SK-N-MC (cell line): ENCODE measurements around the gene PSD4.

Experiments
- DNase-seq: peaks from one replicate; pipeline ENCODE4 v3.0.0-alpha.2; 2011; ENCODE audit warnings: low read depth, low spot score
- H3K27ac ChIP-seq: fragments of 200-600 bp; sonication (generic); 2 replicates; pipeline ENCODE4 v1.5.1; 2016; ENCODE audit warnings: mixed run types
- H3K36me3 ChIP-seq: fragments of 200-600 bp; sonication (generic); 2 replicates; pipeline ENCODE4 v1.6.1; 2017; ENCODE audit warnings: antibody characterized with exemption, low read length, mixed read lengths; ENCODE audit not compliant: insufficient read depth
- H3K4me3 ChIP-seq: fragments of 200-600 bp; sonication (generic); 2 replicates; pipeline ENCODE4 v1.5.1; 2016
- H3K9ac ChIP-seq: fragments of 200-600 bp; sonication (generic); 2 replicates; pipeline ENCODE4 v1.8.0; 2017; ENCODE audit warnings: mixed run types, mixed read lengths; ENCODE audit not compliant: insufficient read length
- H3K9me3 ChIP-seq: fragments of 200-600 bp; sonication (generic); 2 replicates; pipeline ENCODE4 v1.6.1; 2017; ENCODE audit warnings: low read depth, mild to moderate bottlenecking, antibody characterized with exemption, low read length, moderate library complexity, mixed read lengths
- EZH2 ChIP-seq: fragments of 200-600 bp; sonication (generic); IDR thresholded peaks from one replicate; pipeline ENCODE4 v1.6.1; 2017; ENCODE audit warnings: antibody characterized with exemption
- FOXP2 ChIP-seq: optimal IDR thresholded peaks from 2 replicates; pipeline ENCODE3; 2011; ENCODE audit warnings: mild to moderate bottlenecking, moderate library complexity; ENCODE audit not compliant: insufficient read depth; ENCODE audit errors: extremely low read length, control extremely low read depth
- POLR2AphosphoS5 ChIP-seq: IDR thresholded peaks from 2 replicates; pipeline ENCODE4 v1.6.1; 2012; ENCODE audit warnings: mild to moderate bottlenecking, low read depth, low read length, borderline replicate concordance

Gene PSD4

GRCh38 chr2:113164215-113164929 lies 9.4 kb upstream of the PSD4 start:
- DNase-seq, result no peak
- no peaks in the 10 kb centered on the region for H3K36me3 ChIP-seq
- TF ChIP-seq EZH2, result no peak
- TF ChIP-seq FOXP2, result no peak
- no peak for TF ChIP-seq POLR2AphosphoS5
- no peaks in the 10 kb centered on the region for H3K9me3 ChIP-seq
- H3K27ac ChIP-seq, result no peak overlapping the region
- H3K4me3 ChIP-seq, result no peak overlapping the region
- H3K9ac ChIP-seq, result no peak overlapping the region

GRCh38 chr2:113164930-113165585 lies 8.7 kb upstream of the PSD4 start:
- Histone ChIP-seq H3K9me3 (no peaks in the 10 kb centered on the region), H3K36me3 (no peaks in the 10 kb centered on the region), H3K27ac (no peak overlapping the region), H3K9ac (no peak overlapping the region), H3K4me3 (no peak overlapping the region)
- TF ChIP-seq FOXP2 (no peak), EZH2 (no peak), POLR2AphosphoS5 (no peak)
- DNase-seq, result no peak

- Histone ChIP-seq H3K36me3 (no peaks in the 10 kb centered on the region), H3K27ac (no peak overlapping the region), H3K4me3 (no peak overlapping the region), H3K9me3 (no peaks in the 10 kb centered on the region), H3K9ac (no peak overlapping the region)
- no peak for DNase-seq
- TF ChIP-seq FOXP2 (no peak), POLR2AphosphoS5 (no peak), EZH2 (no peak)
Observed at GRCh38 chr2:113166187-113166645, 7.6 kb upstream of the PSD4 start.

- Histone ChIP-seq H3K36me3 (no peaks in the 10 kb centered on the region), H3K27ac (no peak overlapping the region), H3K9ac (no peak overlapping the region), H3K4me3 (no peak overlapping the region), H3K9me3 (no peaks in the 10 kb centered on the region)
- no peak for TF ChIP-seq POLR2AphosphoS5
- TF ChIP-seq FOXP2, result no peak
- TF ChIP-seq EZH2, result no peak
- DNase-seq, result no peak
Observed at GRCh38 chr2:113167115-113167932, 6.4 kb upstream of the PSD4 start.

GRCh38 chr2:113167962-113168340 lies 5.8 kb upstream of the PSD4 start:
- no peaks in the 10 kb centered on the region for H3K36me3 ChIP-seq
- no peak overlapping the region for H3K9ac ChIP-seq
- H3K9me3 ChIP-seq, result no peaks in the 10 kb centered on the region
- no peak for TF ChIP-seq EZH2
- TF ChIP-seq FOXP2, result no peak
- TF ChIP-seq POLR2AphosphoS5, result no peak
- no peak overlapping the region for H3K4me3 ChIP-seq
- DNase-seq, result no peak
- H3K27ac ChIP-seq, result no peak overlapping the region

- H3K27ac ChIP-seq, result no peak overlapping the region
- DNase-seq, result no peak
- TF ChIP-seq POLR2AphosphoS5, result no peak
- TF ChIP-seq FOXP2, result no peak
- no peak for TF ChIP-seq EZH2
- no peak overlapping the region for H3K4me3 ChIP-seq
- no peaks in the 10 kb centered on the region for H3K36me3 ChIP-seq
- no peak overlapping the region for H3K9ac ChIP-seq
- no peaks in the 10 kb centered on the region for H3K9me3 ChIP-seq
Observed at GRCh38 chr2:113169002-113169530, 4.7 kb upstream of the PSD4 start.

GRCh38 chr2:113169586-113169985 lies 4.2 kb upstream of the PSD4 start:
- Histone ChIP-seq H3K9ac (no peak overlapping the region), H3K36me3 (no peaks in the 10 kb centered on the region), H3K27ac (no peak overlapping the region), H3K9me3 (no peaks in the 10 kb centered on the region), H3K4me3 (no peak overlapping the region)
- TF ChIP-seq FOXP2, result no peak
- no peak for TF ChIP-seq EZH2
- TF ChIP-seq POLR2AphosphoS5, result no peak
- no peak for DNase-seq
